IMR-90 (cell line): ENCODE measurements around the gene PPP2R5A.

ENCODE experiments used
- BHLHE40 ChIP-seq: fragments of 150-350 bp; IDR thresholded peaks from 2 replicates; pipeline ENCODE4 v1.6.1; 2016; ENCODE audit warnings: mild to moderate bottlenecking, low read depth, low read length
- CEBPB ChIP-seq: IDR thresholded peaks from 2 replicates; pipeline ENCODE4 v1.6.1; 2012; ENCODE audit warnings: low read depth, low read length, improper control_type of control experiment
- CHD1 ChIP-seq: IDR thresholded peaks from 2 replicates; pipeline ENCODE4 v1.6.1; 2012; ENCODE audit warnings: low read depth, low read length, improper control_type of control experiment
- FOS ChIP-seq: fragments of 150-350 bp; IDR thresholded peaks from 2 replicates; pipeline ENCODE4 v1.6.1; 2016; ENCODE audit warnings: low read depth, low read length
- MAFK ChIP-seq: IDR thresholded peaks from 2 replicates; pipeline ENCODE4 v1.6.1; 2012; ENCODE audit warnings: low read depth, low read length, improper control_type of control experiment
- POLR2A ChIP-seq: IDR thresholded peaks from 2 replicates; pipeline ENCODE4 v1.6.1; 2012; ENCODE audit warnings: mild to moderate bottlenecking, low read depth, low read length
- RAD21 ChIP-seq: IDR thresholded peaks from 2 replicates; pipeline ENCODE4 v1.6.1; 2012; ENCODE audit warnings: low read length, improper control_type of control experiment
- RFX5 ChIP-seq: IDR thresholded peaks from 2 replicates; pipeline ENCODE4 v1.8.0; 2012; ENCODE audit warnings: low read depth, mild to moderate bottlenecking, low read length, moderate library complexity
- SMC3 ChIP-seq: fragments of 150-350 bp; IDR thresholded peaks from 2 replicates; pipeline ENCODE4 v1.6.1; 2016; ENCODE audit warnings: low read depth, mild to moderate bottlenecking, antibody characterized with exemption, low read length, moderate library complexity
- TF ChIP-seq, protein P1 (sequence below): conservative IDR thresholded peaks from 2 replicates; pipeline ENCODE4 v1.5.1; 2012; ENCODE audit warnings: mild to moderate bottlenecking, low read depth, low read length, improper control_type of control experiment
- TF ChIP-seq, protein P2 (sequence below): fragments of 150-350 bp; IDR thresholded peaks from 2 replicates; pipeline ENCODE4 v1.6.1; 2017; ENCODE audit warnings: mild to moderate bottlenecking, antibody characterized with exemption, low read length, low read depth
- TF ChIP-seq, protein P3 (sequence below): fragments of 150-350 bp; IDR thresholded peaks from 2 replicates; pipeline ENCODE4 v1.6.1; 2016; ENCODE audit warnings: low read depth, mild to moderate bottlenecking, low read length, moderate library complexity, borderline replicate concordance

DNA sequence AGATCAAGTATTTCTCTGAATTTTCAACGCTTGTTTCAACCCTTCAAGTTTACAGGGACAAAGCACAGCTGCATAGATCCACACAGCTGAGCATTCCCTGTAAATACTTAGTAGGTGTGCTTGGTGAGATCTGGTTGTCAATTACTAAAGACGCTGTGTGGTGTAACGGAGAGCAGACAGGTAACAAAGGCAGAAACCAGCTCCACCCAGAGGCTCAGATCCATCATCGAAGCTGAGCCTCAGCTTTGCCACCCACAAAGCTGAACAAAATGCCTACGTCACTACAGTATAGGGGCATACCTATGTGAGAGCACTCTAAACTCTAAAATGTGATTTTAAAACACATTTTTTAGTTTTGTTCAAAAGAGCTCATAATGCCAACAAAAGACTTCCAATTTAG is 90.8 kb downstream of the PPP2R5A start:
- TF ChIP-seq SMC3 (no peak), RAD21 (no peak), RFX5 (no peak), MAFK (no peak), POLR2A (no peak), CEBPB (no peak), FOS (no peak), BHLHE40 (no peak), CHD1 (no peak)
- TF ChIP-seq, protein P1, sequence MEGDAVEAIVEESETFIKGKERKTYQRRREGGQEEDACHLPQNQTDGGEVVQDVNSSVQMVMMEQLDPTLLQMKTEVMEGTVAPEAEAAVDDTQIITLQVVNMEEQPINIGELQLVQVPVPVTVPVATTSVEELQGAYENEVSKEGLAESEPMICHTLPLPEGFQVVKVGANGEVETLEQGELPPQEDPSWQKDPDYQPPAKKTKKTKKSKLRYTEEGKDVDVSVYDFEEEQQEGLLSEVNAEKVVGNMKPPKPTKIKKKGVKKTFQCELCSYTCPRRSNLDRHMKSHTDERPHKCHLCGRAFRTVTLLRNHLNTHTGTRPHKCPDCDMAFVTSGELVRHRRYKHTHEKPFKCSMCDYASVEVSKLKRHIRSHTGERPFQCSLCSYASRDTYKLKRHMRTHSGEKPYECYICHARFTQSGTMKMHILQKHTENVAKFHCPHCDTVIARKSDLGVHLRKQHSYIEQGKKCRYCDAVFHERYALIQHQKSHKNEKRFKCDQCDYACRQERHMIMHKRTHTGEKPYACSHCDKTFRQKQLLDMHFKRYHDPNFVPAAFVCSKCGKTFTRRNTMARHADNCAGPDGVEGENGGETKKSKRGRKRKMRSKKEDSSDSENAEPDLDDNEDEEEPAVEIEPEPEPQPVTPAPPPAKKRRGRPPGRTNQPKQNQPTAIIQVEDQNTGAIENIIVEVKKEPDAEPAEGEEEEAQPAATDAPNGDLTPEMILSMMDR = no peak
- TF ChIP-seq, protein P2, sequence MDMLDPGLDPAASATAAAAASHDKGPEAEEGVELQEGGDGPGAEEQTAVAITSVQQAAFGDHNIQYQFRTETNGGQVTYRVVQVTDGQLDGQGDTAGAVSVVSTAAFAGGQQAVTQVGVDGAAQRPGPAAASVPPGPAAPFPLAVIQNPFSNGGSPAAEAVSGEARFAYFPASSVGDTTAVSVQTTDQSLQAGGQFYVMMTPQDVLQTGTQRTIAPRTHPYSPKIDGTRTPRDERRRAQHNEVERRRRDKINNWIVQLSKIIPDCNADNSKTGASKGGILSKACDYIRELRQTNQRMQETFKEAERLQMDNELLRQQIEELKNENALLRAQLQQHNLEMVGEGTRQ = no peak
- TF ChIP-seq, protein P3, sequence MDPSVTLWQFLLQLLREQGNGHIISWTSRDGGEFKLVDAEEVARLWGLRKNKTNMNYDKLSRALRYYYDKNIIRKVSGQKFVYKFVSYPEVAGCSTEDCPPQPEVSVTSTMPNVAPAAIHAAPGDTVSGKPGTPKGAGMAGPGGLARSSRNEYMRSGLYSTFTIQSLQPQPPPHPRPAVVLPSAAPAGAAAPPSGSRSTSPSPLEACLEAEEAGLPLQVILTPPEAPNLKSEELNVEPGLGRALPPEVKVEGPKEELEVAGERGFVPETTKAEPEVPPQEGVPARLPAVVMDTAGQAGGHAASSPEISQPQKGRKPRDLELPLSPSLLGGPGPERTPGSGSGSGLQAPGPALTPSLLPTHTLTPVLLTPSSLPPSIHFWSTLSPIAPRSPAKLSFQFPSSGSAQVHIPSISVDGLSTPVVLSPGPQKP = no peak
